Ishikawa (cell line): Measurements from ENCODE around the gene SERPINA1.
A peak's percentile ranks its signal among the peaks of the same experiment; 100 is the strongest.

Source experiments
- CEBPB ChIP-seq: IDR thresholded peaks from 2 replicates; pipeline ENCODE4 v1.6.1; 2012
- CREB1 ChIP-seq: IDR thresholded peaks from 2 replicates; pipeline ENCODE4 v1.6.1; 2012; ENCODE audit warnings: low read depth
- EGR1 ChIP-seq: IDR thresholded peaks from 2 replicates; pipeline ENCODE4 v1.6.1; 2012
- EP300 ChIP-seq: IDR thresholded peaks from 2 replicates; pipeline ENCODE4 v1.6.1; 2012; ENCODE audit warnings: borderline replicate concordance
- FOXM1 ChIP-seq: IDR thresholded peaks from 2 replicates; pipeline ENCODE4 v1.6.1; 2012; ENCODE audit warnings: low read depth, borderline replicate concordance
- NFIC ChIP-seq: IDR thresholded peaks from 2 replicates; pipeline ENCODE4 v1.6.1; 2012
- RAD21 ChIP-seq: IDR thresholded peaks from 2 replicates; pipeline ENCODE4 v1.6.1; 2012; ENCODE audit warnings: low read depth
- TAF1 ChIP-seq: IDR thresholded peaks from 2 replicates; pipeline ENCODE4 v1.6.1; 2012; ENCODE audit warnings: low read depth, mild to moderate bottlenecking
- TCF12 ChIP-seq: IDR thresholded peaks from 2 replicates; pipeline ENCODE4 v1.6.1; 2012; ENCODE audit warnings: low read depth
- TEAD4 ChIP-seq: IDR thresholded peaks from 2 replicates; pipeline ENCODE4 v1.6.1; 2012
- YY1 ChIP-seq: IDR thresholded peaks from 2 replicates; pipeline ENCODE4 v1.6.1; 2012; ENCODE audit warnings: low read depth
- ZBTB7A ChIP-seq: IDR thresholded peaks from 2 replicates; pipeline ENCODE4 v1.6.1; 2012; ENCODE audit warnings: low read depth
- TF ChIP-seq, protein P1 (sequence below): IDR thresholded peaks from 2 replicates; pipeline ENCODE4 v1.6.1; 2012; ENCODE audit warnings: low read depth, mild to moderate bottlenecking
- TF ChIP-seq, protein P2 (sequence below): IDR thresholded peaks from 2 replicates; pipeline ENCODE4 v1.6.1; 2012
- TF ChIP-seq, protein P3 (sequence below): IDR thresholded peaks from 2 replicates; pipeline ENCODE4 v1.6.1; 2012

Gene SERPINA1

DNA sequence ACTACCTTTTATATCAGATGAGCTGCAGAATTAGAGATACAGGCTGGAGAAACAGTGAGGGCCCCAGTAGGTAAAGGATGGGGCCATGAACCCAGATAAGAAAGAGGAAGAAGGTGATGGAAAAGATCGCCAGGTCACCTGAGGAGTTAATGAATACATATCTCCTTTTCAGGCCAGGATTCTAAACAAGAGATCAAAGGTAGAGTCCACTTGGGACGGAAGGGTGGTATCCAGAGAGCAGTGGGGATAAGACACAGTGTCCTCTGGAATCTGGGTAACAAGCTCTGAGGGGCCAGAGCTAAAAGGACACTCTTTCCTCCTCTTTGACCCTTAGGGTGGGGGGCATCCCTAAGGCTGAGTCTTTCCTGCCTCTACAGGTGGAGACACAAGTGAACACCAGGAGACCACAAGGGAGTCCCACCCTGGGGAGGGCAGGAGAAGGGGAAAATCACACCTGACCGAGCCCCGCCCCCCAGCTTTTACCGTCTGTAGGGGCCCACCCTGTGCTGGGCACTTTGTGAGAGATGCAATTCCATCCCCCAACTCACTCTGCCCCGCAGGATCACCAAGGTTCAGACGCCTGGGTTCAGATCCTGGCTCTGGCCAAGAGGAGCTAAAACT, 27.3 kb downstream of the SERPINA1 start:
- TF ChIP-seq TAF1 (no peak), NFIC (no peak), FOXM1 (no peak), RAD21 (no peak), CREB1 (no peak), CEBPB (no peak), EGR1 (no peak), YY1 (no peak), ZBTB7A (no peak)
- TF ChIP-seq, protein P1, sequence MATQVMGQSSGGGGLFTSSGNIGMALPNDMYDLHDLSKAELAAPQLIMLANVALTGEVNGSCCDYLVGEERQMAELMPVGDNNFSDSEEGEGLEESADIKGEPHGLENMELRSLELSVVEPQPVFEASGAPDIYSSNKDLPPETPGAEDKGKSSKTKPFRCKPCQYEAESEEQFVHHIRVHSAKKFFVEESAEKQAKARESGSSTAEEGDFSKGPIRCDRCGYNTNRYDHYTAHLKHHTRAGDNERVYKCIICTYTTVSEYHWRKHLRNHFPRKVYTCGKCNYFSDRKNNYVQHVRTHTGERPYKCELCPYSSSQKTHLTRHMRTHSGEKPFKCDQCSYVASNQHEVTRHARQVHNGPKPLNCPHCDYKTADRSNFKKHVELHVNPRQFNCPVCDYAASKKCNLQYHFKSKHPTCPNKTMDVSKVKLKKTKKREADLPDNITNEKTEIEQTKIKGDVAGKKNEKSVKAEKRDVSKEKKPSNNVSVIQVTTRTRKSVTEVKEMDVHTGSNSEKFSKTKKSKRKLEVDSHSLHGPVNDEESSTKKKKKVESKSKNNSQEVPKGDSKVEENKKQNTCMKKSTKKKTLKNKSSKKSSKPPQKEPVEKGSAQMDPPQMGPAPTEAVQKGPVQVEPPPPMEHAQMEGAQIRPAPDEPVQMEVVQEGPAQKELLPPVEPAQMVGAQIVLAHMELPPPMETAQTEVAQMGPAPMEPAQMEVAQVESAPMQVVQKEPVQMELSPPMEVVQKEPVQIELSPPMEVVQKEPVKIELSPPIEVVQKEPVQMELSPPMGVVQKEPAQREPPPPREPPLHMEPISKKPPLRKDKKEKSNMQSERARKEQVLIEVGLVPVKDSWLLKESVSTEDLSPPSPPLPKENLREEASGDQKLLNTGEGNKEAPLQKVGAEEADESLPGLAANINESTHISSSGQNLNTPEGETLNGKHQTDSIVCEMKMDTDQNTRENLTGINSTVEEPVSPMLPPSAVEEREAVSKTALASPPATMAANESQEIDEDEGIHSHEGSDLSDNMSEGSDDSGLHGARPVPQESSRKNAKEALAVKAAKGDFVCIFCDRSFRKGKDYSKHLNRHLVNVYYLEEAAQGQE, result no peak
- TF ChIP-seq, protein P2, sequence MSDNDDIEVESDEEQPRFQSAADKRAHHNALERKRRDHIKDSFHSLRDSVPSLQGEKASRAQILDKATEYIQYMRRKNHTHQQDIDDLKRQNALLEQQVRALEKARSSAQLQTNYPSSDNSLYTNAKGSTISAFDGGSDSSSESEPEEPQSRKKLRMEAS, result no peak

DNA sequence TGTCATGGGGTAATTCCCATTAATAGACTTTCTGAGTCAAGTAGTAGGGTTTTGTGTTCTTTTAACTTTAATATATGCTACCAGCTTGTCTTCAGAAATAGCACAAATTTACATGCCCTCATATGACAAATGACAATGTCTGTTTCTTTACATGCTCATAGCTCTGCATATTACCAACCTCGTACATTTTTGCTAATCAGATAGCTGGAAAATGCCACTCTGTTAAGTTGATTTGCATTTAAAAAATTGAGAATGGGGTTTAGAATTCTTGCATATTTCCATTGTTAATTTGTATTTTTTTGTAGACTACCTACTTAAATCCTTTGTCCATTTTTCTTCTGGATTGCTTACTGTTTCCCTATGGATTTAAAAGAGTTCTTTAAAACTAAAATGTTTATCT, 31.2 kb downstream of the SERPINA1 start:
- TF ChIP-seq TCF12, result no peak
- TF ChIP-seq EP300, result no peak
- no peak for TF ChIP-seq YY1
- no peak for TF ChIP-seq TAF1
- no peak for TF ChIP-seq EGR1
- no peak for TF ChIP-seq CREB1
- TF ChIP-seq NFIC, result no peak
- TF ChIP-seq TEAD4, result no peak
- TF ChIP-seq, protein P2, result no peak
- TF ChIP-seq, protein P3, sequence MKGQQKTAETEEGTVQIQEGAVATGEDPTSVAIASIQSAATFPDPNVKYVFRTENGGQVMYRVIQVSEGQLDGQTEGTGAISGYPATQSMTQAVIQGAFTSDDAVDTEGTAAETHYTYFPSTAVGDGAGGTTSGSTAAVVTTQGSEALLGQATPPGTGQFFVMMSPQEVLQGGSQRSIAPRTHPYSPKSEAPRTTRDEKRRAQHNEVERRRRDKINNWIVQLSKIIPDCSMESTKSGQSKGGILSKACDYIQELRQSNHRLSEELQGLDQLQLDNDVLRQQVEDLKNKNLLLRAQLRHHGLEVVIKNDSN, result no peak
- TF ChIP-seq CEBPB, result no peak
- TF ChIP-seq, protein P1, result no peak
- TF ChIP-seq RAD21, result no peak
- TF ChIP-seq ZBTB7A, result no peak
- no peak for TF ChIP-seq FOXM1

DNA sequence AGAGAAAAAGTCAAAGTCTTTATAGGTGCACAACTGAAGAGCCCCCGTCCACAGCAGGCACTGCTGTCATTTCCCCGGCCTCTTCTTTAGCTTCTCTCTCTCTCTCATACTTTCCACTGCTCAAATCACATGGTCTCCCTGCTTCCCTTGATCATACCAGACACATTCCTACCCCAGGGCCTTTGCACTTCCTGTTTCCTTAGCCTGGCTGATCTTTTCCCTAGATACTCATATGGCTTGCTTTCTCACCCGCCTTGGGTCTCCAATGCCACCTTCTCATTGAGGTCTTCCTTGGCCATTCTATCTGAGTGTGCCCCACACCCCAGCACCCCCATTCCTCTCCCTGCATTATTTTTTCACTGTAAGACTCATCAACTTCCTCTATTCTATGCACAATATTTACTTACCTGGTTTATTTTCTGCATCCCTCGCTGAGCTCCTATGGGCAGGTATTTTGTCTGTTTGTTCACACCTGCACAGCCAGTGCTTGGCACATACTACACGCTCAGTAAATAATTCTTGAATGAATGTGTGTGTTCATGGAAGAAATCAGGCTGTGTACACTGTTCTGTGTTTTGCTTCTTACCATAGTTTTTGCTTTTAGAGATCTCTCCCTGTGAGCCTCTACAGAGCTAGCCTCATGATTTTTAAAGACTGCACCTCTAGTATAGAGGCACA, 31.9 kb downstream of the SERPINA1 start:
- TF ChIP-seq, protein P1, result no peak
- TF ChIP-seq EGR1 (no peak), CREB1 (no peak), EP300 (no peak), TEAD4 (no peak), RAD21 (no peak), FOXM1 (no peak), ZBTB7A (no peak), NFIC (no peak), TCF12 (no peak), TAF1 (no peak), YY1 (no peak), CEBPB (no peak)
- TF ChIP-seq, protein P2, result no peak
- TF ChIP-seq, protein P3, result no peak

DNA sequence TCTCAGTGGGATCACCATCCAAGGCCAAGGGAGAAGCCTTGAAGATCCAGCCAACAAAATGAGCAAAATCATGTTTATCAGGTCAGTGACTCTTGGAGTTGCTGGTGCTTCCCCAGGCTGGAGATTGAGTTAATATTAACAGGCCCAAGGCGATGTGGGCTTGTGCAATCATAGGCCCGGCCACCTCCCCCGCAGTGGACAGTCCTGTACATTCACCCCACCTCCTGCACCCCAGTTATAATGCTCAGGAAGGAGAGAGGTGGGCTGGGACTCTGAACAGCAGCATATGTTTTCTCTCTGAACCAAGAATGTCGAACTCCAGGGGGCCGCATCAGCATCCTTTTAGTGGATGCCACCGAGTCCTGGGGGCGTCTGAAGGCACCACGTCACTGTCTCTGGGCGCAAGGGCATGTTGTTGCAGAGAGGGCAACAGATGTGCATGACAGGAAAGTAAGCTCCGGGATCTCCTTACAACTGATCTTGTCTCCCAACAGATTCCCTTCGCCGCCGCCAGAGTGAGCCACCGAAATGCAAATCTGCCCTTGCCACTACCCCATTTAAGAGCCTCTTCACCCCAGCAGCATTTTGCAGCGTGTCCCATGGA, 33.1 kb downstream of the SERPINA1 start:
- TF ChIP-seq, protein P3, result no peak
- TF ChIP-seq TCF12 (no peak), FOXM1 (no peak), NFIC (no peak), RAD21 (0 out of 2 replicates have a peak, but pooled peaks have one; percentile 1)
- TF ChIP-seq, protein P1, result no peak
